Stimulated activated CD8-positive, alpha-beta memory T cell treated with anti-CD3 and anti-CD28 coated beads, Interleukin-4, amount 100 ng/mL, for 24 hours (primary cell): Measurements from ENCODE around the gene ELOVL5.
"Not testable (repeated sequence)": the region's sequence is repeated elsewhere in the genome, so short reads cannot be mapped to it uniquely, and the experiment has no call there.

Experiments
- DNase-seq: peaks from one replicate; pipeline ENCODE4 v3.0.0-alpha.2; 2020; ENCODE audit warnings: low read depth

The ELOVL5 gene

GRCh38 chr6:53304953-53305352 is 43.8 kb downstream of the ELOVL5 start:
- not testable (repeated sequence) for DNase-seq

GRCh38 chr6:53302678-53303360 is 45.9 kb downstream of the ELOVL5 start:
- no peak for DNase-seq

GRCh38 chr6:53301801-53302537 is 46.8 kb downstream of the ELOVL5 start:
- DNase-seq, result no peak

GRCh38 chr6:53300656-53301551 is 47.8 kb downstream of the ELOVL5 start:
- DNase-seq, result peak; percentile 10

GRCh38 chr6:53299331-53300005 is 49.3 kb downstream of the ELOVL5 start:
- DNase-seq, result no peak

- DNase-seq, result no peak
These were observed 51.7 kb downstream of the ELOVL5 start for GRCh38 chr6:53297004-53297403.

- no peak for DNase-seq
These were observed 53.6 kb downstream of the ELOVL5 start for GRCh38 chr6:53295176-53295575.

- no peak for DNase-seq
These were observed 54.1 kb downstream of the ELOVL5 start for GRCh38 chr6:53294611-53295010.

GRCh38 chr6:53294095-53294494 is 54.7 kb downstream of the ELOVL5 start:
- no peak for DNase-seq

GRCh38 chr6:53293691-53294090 is 55.1 kb downstream of the ELOVL5 start:
- DNase-seq, result no peak

GRCh38 chr6:53290537-53291510 is 57.9 kb downstream of the ELOVL5 start:
- DNase-seq, result no peak

GRCh38 chr6:53287336-53288225 is 61.2 kb downstream of the ELOVL5 start:
- no peak for DNase-seq

GRCh38 chr6:53284901-53285300 is 63.8 kb downstream of the ELOVL5 start:
- DNase-seq, result no peak

- DNase-seq, result no peak
These were observed 66.0 kb downstream of the ELOVL5 start for GRCh38 chr6:53282741-53283140.

GRCh38 chr6:53282234-53282633 is 66.5 kb downstream of the ELOVL5 start:
- DNase-seq, result no peak

GRCh38 chr6:53281518-53282215 is 67.1 kb downstream of the ELOVL5 start:
- DNase-seq, result no peak

GRCh38 chr6:53280207-53280606 is 68.5 kb downstream of the ELOVL5 start:
- DNase-seq, result no peak

GRCh38 chr6:53279293-53279692 is 69.5 kb downstream of the ELOVL5 start:
- DNase-seq, result no peak

GRCh38 chr6:53273370-53273769 is 75.4 kb downstream of the ELOVL5 start:
- no peak for DNase-seq
